ENCODE results near the gene TNFRSF25. TPM values are rescaled to one million over a fixed set of nuclear protein-coding genes. Genes with fewer than 3 reads are reported as not detected.

Gene TNFRSF25
- total and polyA plus RNA-seq, 2 experiments from 2014 or later, result 13.6 to 25.3 TPM

GRCh38 chr1:6476483-6476882 is 10.5 kb upstream of the TNFRSF25 start:
- Histone ChIP-seq H2AFZ (no peak overlapping the region), H3K4me2 (no peak overlapping the region), H4K20me1 (replicated peaks; ENCODE audit: insufficient read depth) (peaks cover 2% of the 10 kb centered on the region; the same call in 1 of the 2 replicates), H3K4me1 (ENCODE audit: insufficient read depth) (peaks cover 21% of the 10 kb centered on the region; the same call in 1 of the 2 replicates), H3K27ac (ENCODE audit: low read depth) (no peak overlapping the region), H3K79me2 (replicated peaks; ENCODE audit: insufficient read depth) (no peaks in the 10 kb centered on the region), H3K9me2 (ENCODE audit: insufficient read depth) (no peaks in the 10 kb centered on the region), H3K4me3 (no peak overlapping the region), H3K27me3 (ENCODE audit: insufficient read depth) (no peaks in the 10 kb centered on the region), H3F3A (replicated peaks; ENCODE audit: low read depth) (peaks cover 18% of the 10 kb centered on the region; the same call in 1 of the 2 replicates), H3K36me3 (ENCODE audit: insufficient read depth) (no peaks in the 10 kb centered on the region)
- Mint-ChIP-seq H3K36me3 (ENCODE audit: low read depth) (peaks cover 14% of the 10 kb centered on the region; the same call in 2 of the 3 replicates), H3K27me3 (ENCODE audit: insufficient read depth, low read depth, poor library complexity) (peaks cover 10% of the 10 kb centered on the region), H3K9me3 (no peaks in the 10 kb centered on the region), H3K4me3 (no peak overlapping the region), H3K27ac (no peak overlapping the region), H3K4me1 (peaks cover 32% of the 10 kb centered on the region)
- no peak for DNase-seq (ENCODE audit: low spot score)
- no peak for TF ChIP-seq JUNB (IDR thresholded peaks at IDR 0.05; ENCODE audit: unreplicated experiment)
- TF ChIP-seq ZNF462 (CRISPR knock-in tag; IDR thresholded peaks at IDR 0.05), result no peak
- no peak for TF ChIP-seq ETS1 (IDR thresholded peaks at IDR 0.05)
- no peak for TF ChIP-seq NANOG (IDR thresholded peaks at IDR 0.05; ENCODE audit: borderline replicate concordance)
- TF ChIP-seq STAT1 (IDR thresholded peaks at IDR 0.05; ENCODE audit: unreplicated experiment), result no peak
- TF ChIP-seq CREB1 (CRISPR knock-in tag; IDR thresholded peaks at IDR 0.05; ENCODE audit: low read depth), result no peak
- TF ChIP-seq EZH2phosphoT487 (IDR thresholded peaks at IDR 0.05; ENCODE audit: unreplicated experiment), result no peak
- TF ChIP-seq ZNF331 (CRISPR knock-in tag; IDR thresholded peaks at IDR 0.05; ENCODE audit: low read depth), result no peak
- no peak for TF ChIP-seq POLR2AphosphoS5 (IDR thresholded peaks at IDR 0.05; ENCODE audit: low read depth)
- TF ChIP-seq, protein P1, sequence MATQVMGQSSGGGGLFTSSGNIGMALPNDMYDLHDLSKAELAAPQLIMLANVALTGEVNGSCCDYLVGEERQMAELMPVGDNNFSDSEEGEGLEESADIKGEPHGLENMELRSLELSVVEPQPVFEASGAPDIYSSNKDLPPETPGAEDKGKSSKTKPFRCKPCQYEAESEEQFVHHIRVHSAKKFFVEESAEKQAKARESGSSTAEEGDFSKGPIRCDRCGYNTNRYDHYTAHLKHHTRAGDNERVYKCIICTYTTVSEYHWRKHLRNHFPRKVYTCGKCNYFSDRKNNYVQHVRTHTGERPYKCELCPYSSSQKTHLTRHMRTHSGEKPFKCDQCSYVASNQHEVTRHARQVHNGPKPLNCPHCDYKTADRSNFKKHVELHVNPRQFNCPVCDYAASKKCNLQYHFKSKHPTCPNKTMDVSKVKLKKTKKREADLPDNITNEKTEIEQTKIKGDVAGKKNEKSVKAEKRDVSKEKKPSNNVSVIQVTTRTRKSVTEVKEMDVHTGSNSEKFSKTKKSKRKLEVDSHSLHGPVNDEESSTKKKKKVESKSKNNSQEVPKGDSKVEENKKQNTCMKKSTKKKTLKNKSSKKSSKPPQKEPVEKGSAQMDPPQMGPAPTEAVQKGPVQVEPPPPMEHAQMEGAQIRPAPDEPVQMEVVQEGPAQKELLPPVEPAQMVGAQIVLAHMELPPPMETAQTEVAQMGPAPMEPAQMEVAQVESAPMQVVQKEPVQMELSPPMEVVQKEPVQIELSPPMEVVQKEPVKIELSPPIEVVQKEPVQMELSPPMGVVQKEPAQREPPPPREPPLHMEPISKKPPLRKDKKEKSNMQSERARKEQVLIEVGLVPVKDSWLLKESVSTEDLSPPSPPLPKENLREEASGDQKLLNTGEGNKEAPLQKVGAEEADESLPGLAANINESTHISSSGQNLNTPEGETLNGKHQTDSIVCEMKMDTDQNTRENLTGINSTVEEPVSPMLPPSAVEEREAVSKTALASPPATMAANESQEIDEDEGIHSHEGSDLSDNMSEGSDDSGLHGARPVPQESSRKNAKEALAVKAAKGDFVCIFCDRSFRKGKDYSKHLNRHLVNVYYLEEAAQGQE (IDR thresholded peaks at IDR 0.05; ENCODE audit: unreplicated experiment), result no peak
- no peak for TF ChIP-seq EZH2 (IDR thresholded peaks at IDR 0.05; ENCODE audit: low read depth, unreplicated experiment)
- TF ChIP-seq CTCF (conservative IDR thresholded peaks at IDR 0.05; ENCODE audit: low read depth in 2 of 2), result no peak
- TF ChIP-seq ZNF114 (CRISPR knock-in tag; IDR thresholded peaks at IDR 0.05), result no peak
- no peak for ATAC-seq

All from GM23338 (cell line).